Mucosa of rectum (tissue), 2 donors: ENCODE data around the gene PFDN6.

Experiments used
- H3K27ac ChIP-seq, 2 donors: one replicate each; pipeline ENCODE4 v1.7.0; 2013; ENCODE audit warnings: inconsistent platforms in 2 of 2, low read depth in 2 of 2, low read length in 2 of 2
- H3K27me3 ChIP-seq, 2 donors: one replicate each; pipeline ENCODE4 v1.7.0; 2013; ENCODE audit warnings: low read length in 2 of 2; ENCODE audit not compliant: control insufficient read depth in 2 of 2, insufficient read depth in 2 of 2
- H3K36me3 ChIP-seq, 2 donors: one replicate each; pipeline ENCODE4 v1.7.0; 2013; ENCODE audit warnings: low read length in 2 of 2; ENCODE audit not compliant: control insufficient read depth in 2 of 2, insufficient read depth in 2 of 2
- H3K4me1 ChIP-seq, 2 donors: one replicate each; pipeline ENCODE4 v1.7.0; 2013; ENCODE audit warnings: low read length in 2 of 2, mild to moderate bottlenecking in 1 of 2; ENCODE audit not compliant: control insufficient read depth in 2 of 2, insufficient read depth in 2 of 2
- H3K4me3 ChIP-seq, 2 donors: one replicate each; pipeline ENCODE4 v1.7.0; 2013; ENCODE audit warnings: low read length in 2 of 2
- H3K9ac ChIP-seq, 2 donors: one replicate each; pipeline ENCODE4 v1.7.0; 2013; ENCODE audit warnings: low read length in 2 of 2, low read depth in 1 of 2, mild to moderate bottlenecking in 1 of 2
- H3K9me3 ChIP-seq, 2 donors: one replicate each; pipeline ENCODE4 v1.7.0; 2013; ENCODE audit warnings: low read length in 2 of 2; ENCODE audit not compliant: control insufficient read depth in 2 of 2
- donor health status: healthy.
- donor health status: Normal muscosa, but diverticular disease.

PFDN6 gene

GRCh38 chr6:33306356-33306755 is 17.0 kb downstream of the PFDN6 start:
- Histone ChIP-seq H3K9me3 (no peaks in the 10 kb centered on the region), H3K27ac (no peak overlapping the region), H3K27me3 (no peaks in the 10 kb centered on the region), H3K36me3 (peaks cover 36 to 39% of the 10 kb centered on the region in 2 donors), H3K9ac (no peak overlapping the region), H3K4me1 (peaks cover 0 to 6% of the 10 kb centered on the region in 2 donors), H3K4me3 (no peak overlapping the region)

GRCh38 chr6:33312361-33313104 is 23.1 kb downstream of the PFDN6 start:
- peak overlapping the region; percentile 99 for H3K27ac ChIP-seq
- no peaks in the 10 kb centered on the region for H3K9me3 ChIP-seq
- peaks cover 30 to 38% of the 10 kb centered on the region in 2 donors for H3K4me1 ChIP-seq
- peak overlapping the region; percentile 97 to 100 for H3K4me3 ChIP-seq
- H3K36me3 ChIP-seq: peaks cover 2 to 4% of the 10 kb centered on the region in 2 donors
- no peaks in the 10 kb centered on the region for H3K27me3 ChIP-seq
- peak overlapping the region; percentile 99 to 100 for H3K9ac ChIP-seq

GRCh38 chr6:33313105-33313708 is 23.8 kb downstream of the PFDN6 start:
- no peaks in the 10 kb centered on the region for H3K9me3 ChIP-seq
- peak overlapping the region; percentile 99 for H3K27ac ChIP-seq
- peaks cover 32 to 38% of the 10 kb centered on the region in 2 donors for H3K4me1 ChIP-seq
- peak overlapping the region; percentile 99 to 100 for H3K9ac ChIP-seq
- peak overlapping the region; percentile 97 to 100 for H3K4me3 ChIP-seq
- H3K27me3 ChIP-seq: no peaks in the 10 kb centered on the region
- H3K36me3 ChIP-seq: peaks cover 2 to 3% of the 10 kb centered on the region in 2 donors

DNA sequence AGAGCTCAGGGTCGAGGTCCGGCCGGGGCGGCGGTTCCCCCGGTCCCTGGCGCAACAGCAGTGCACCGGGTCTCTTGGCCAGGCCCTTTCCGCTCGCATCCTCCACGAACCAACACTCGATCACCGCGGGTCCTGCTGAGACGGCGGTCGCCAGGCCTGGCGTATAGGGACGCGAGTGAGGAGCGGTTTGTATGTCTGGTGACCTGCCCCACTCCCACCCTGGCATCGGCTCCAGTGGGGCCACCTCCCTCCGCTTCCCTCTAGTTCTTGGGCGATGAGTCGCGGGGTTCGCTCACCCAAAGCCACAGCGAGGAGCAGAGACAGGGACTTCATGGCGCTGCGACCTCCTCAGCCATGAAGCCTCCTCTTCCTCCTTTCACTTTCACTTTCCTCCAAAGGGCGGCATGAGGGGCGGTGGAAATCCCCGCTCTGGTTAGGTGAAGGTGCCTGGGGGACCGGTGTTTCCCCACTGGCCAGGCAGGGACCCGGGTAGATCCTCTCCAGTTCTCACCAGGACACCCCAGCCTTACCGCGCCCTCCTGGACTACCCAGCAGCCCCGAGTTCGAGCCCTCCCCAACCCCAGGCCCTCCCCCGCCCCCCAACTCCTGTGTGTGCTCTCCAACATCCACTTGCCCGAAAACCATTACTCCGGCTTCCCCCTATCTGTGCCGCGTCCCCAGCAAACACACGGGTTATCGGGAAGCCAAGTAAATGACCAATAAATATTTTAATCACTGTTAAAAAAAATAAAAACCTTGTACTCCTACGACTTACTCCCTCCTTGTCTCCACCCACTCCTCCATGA is 24.5 kb downstream of the PFDN6 start, which contains the start of gene TAPBP:
Gene TAPBP (minus strand): TSS at position 370 of the 806 bp plus-strand sequence. CDS start 37 bp downstream, at position 333.
- H3K9ac ChIP-seq: peak within 1 kb of the TSS; percentile 99 to 100
- no peaks in the 10 kb centered on the region for H3K27me3 ChIP-seq
- peak within 1 kb of the TSS; percentile 97 to 100 for H3K4me3 ChIP-seq
- H3K36me3 ChIP-seq: peaks cover 5 to 6% of the 10 kb centered on the region in 2 donors
- H3K4me1 ChIP-seq: peaks cover 39 to 45% of the 10 kb centered on the region in 2 donors
- peak within 1 kb of the TSS; percentile 99 for H3K27ac ChIP-seq
- H3K9me3 ChIP-seq: no peaks in the 10 kb centered on the region

GRCh38 chr6:33314515-33314942 is 25.1 kb downstream of the PFDN6 start:
- Histone ChIP-seq H3K27ac (peak overlapping the region; percentile 99), H3K9me3 (no peaks in the 10 kb centered on the region), H3K27me3 (no peaks in the 10 kb centered on the region), H3K36me3 (peaks cover 11 to 12% of the 10 kb centered on the region in 2 donors), H3K4me1 (peaks cover 44 to 45% of the 10 kb centered on the region in 2 donors), H3K9ac (peak overlapping the region; percentile 99 to 100), H3K4me3 (peak overlapping the region; percentile 97 to 100)

- peaks cover 45 to 49% of the 10 kb centered on the region in 2 donors for H3K4me1 ChIP-seq
- peaks cover 16 to 18% of the 10 kb centered on the region in 2 donors for H3K36me3 ChIP-seq
- no peaks in the 10 kb centered on the region for H3K9me3 ChIP-seq
- H3K9ac ChIP-seq: peak overlapping the region; percentile 99 to 100
- peak overlapping the region; percentile 99 for H3K27ac ChIP-seq
- peak overlapping the region; percentile 97 to 100 for H3K4me3 ChIP-seq
- no peaks in the 10 kb centered on the region for H3K27me3 ChIP-seq
These were observed 25.8 kb downstream of the PFDN6 start for GRCh38 chr6:33314943-33315792.

GRCh38 chr6:33315793-33316602 is 26.6 kb downstream of the PFDN6 start:
- Histone ChIP-seq H3K36me3 (peaks cover 25 to 26% of the 10 kb centered on the region in 2 donors), H3K27ac (no peak overlapping the region), H3K9ac (no peak overlapping the region), H3K27me3 (no peaks in the 10 kb centered on the region), H3K4me1 (peaks cover 51 to 56% of the 10 kb centered on the region in 2 donors), H3K9me3 (no peaks in the 10 kb centered on the region), H3K4me3 (peak overlapping the region in 1 of 2 donors; percentile 100)

DNA sequence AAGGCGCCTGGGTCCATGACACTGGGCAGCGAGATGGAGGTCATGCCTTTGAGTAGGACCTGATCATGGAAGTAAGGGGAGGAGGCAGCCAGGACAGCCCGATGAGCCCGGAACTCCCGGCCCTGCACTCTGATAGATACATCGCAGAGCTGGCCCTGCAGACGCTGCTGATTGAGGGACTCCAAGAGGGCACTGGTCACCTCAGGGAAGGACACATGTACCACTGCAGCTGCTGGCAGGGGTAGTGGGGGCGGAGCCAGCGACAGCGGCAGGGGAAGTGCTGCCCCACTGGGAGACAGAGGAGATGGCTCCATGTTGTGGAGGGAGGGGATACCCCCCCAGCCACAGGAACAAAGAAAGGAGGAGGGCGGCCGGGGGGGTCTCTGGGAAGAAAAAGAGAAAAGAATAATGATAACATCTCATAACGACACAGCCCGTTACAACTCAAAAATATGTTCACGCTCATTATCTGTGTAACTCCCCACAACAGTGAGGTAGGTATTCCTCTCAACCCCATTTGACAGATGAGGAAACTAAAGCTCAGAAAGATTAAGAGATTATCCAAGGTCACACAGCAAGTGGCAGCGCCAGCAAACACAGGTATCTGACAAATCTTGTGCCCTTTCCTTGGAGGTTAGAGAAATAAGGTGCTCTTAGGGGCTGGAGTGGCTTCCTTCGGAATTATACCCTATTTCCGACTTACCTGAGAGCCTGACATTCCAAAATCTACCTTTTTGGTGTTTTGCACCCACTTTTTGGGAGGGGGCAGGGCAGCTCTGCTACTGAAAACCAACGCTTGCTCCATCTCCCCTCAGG is 27.4 kb downstream of the PFDN6 start:
- H3K36me3 ChIP-seq: peaks cover 26 to 27% of the 10 kb centered on the region in 2 donors
- peak overlapping the region; percentile 70 to 77 for H3K4me3 ChIP-seq
- peaks cover 53 to 59% of the 10 kb centered on the region in 2 donors for H3K4me1 ChIP-seq
- peak overlapping the region in 1 of 2 donors; percentile 28 for H3K9ac ChIP-seq
- H3K27me3 ChIP-seq: no peaks in the 10 kb centered on the region
- H3K9me3 ChIP-seq: no peaks in the 10 kb centered on the region
- peak overlapping the region; percentile 28 to 32 for H3K27ac ChIP-seq
